GM19099 (cell line): ENCODE data around the gene ASPN.
A peak's percentile ranks its signal among the peaks of the same experiment; 100 is the strongest.

Source experiments
- POLR2A ChIP-seq: IDR thresholded peaks from 3 replicates; pipeline ENCODE4 v1.6.1; 2011; ENCODE audit warnings: low read depth; ENCODE audit not compliant: insufficient read length; ENCODE audit errors: extremely low read depth

The ASPN gene

GRCh38 chr9:92423612-92424011 is 58.7 kb downstream of the ASPN start:
- TF ChIP-seq POLR2A, result no peak

- TF ChIP-seq POLR2A, result no peak
These were observed 59.5 kb downstream of the ASPN start for GRCh38 chr9:92422611-92423338.

- no peak for TF ChIP-seq POLR2A
These were observed 67.7 kb downstream of the ASPN start for GRCh38 chr9:92414566-92414965.

- TF ChIP-seq POLR2A, result no peak
These were observed 73.4 kb downstream of the ASPN start for GRCh38 chr9:92408747-92409478.

- TF ChIP-seq POLR2A, result no peak
These were observed 74.5 kb downstream of the ASPN start for GRCh38 chr9:92407818-92408217.

- peak; percentile 39 for TF ChIP-seq POLR2A
These were observed 75.8 kb downstream of the ASPN start for GRCh38 chr9:92406477-92406876.
